Measurements from ENCODE around the gene IL1RN. TPM values are rescaled to one million over a fixed set of nuclear protein-coding genes. Genes with fewer than 3 reads are reported as not detected.

Gene IL1RN
- total and polyA plus RNA-seq, 2 of the 13 experiments (the other 11 are each of a cell fraction or from before 2014, with no cell fraction given), result 21.2 to 101 TPM

DNA sequence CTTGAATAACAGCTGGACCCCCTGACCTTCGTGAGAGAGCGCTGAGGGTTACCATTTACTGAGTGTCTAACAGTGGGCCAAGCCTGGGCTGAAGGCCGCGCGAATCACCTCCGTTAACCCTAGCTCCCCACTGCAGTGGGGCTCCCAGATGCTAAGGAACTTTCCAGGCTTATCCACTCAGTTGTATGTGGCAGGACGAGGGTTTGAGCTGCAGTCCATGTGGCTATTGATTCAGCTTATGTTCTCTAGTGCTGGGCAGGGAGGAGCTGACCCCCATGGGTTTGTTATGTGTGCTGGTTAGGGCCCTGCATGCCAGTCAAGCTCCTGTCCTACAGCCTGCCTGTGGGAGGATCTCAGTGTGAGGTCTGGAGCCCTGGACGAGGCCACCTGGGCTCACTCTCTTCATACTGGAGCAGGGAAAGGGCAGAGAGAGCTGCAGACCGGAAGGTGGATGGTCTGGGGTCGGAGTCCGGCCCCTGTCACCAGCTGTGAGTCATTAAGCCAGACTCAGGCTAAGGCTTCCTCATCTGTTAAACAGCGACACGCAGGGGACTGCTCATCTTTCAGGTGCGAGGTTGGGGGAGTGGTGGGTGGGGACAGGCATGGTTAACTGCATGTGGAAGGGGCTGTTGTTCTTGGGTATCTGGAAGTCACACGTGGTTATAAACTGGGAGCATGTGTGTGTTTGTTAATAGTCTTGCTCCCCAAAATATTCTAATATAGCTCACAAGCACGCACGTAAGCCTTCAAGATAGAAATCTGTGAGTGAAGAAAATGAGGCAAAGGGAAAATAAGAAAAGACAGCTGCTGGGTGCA is 52.9 kb downstream of the IL1RN start (continued):
- TF ChIP-seq ELF4 (CRISPR knock-in tag; IDR thresholded peaks at IDR 0.05; ENCODE audit: borderline replicate concordance) (no peak), MXD3 (CRISPR knock-in tag; IDR thresholded peaks at IDR 0.05) (no peak), ZFP1 (CRISPR knock-in tag; IDR thresholded peaks at IDR 0.05) (no peak), TRIM24 (CRISPR knock-in tag; IDR thresholded peaks at IDR 0.05) (no peak), HCFC1 (IDR thresholded peaks at IDR 0.05; ENCODE audit: low read depth, low read length) (no peak), ZNF687 (CRISPR knock-in tag; IDR thresholded peaks at IDR 0.05) (peak; percentile 98), BRD4 (CRISPR knock-in tag; IDR thresholded peaks at IDR 0.05) (no peak; the same call in none of the 2 replicates), SNAI1 (CRISPR knock-in tag; IDR thresholded peaks at IDR 0.05; ENCODE audit: borderline replicate concordance) (no peak), KLF11 (CRISPR knock-in tag; IDR thresholded peaks at IDR 0.05) (no peak), HDAC6 (IDR thresholded peaks at IDR 0.05; ENCODE audit: low read depth, low read length) (no peak), CCAR2 (optimal IDR thresholded peaks at IDR 0.05; ENCODE audit: low read depth, low read length) (no peak), HDAC1 (CRISPR knock-in tag; IDR thresholded peaks at IDR 0.05) (peak; percentile 81; the same call in 1 of the 2 replicates), ZFP62 (CRISPR knock-in tag; IDR thresholded peaks at IDR 0.05) (no peak), DMAP1 (CRISPR knock-in tag; IDR thresholded peaks at IDR 0.05) (0 out of 2 replicates have a peak, but pooled peaks have one; percentile 18), EED (CRISPR knock-in tag; IDR thresholded peaks at IDR 0.05) (0 out of 2 replicates have a peak, but pooled peaks have one; percentile 60), FOXP1 (IDR thresholded peaks at IDR 0.05) (no peak), FOXP1 (CRISPR knock-in tag; IDR thresholded peaks at IDR 0.05) (peak; percentile 37; the same call in 1 of the 2 replicates), MYNN (CRISPR knock-in tag; IDR thresholded peaks at IDR 0.05; ENCODE audit: low read depth) (no peak), ZEB1 (IDR thresholded peaks at IDR 0.05; ENCODE audit: insufficient replicate concordance, low read depth) (peak; percentile 63), ZC3H13 (CRISPR knock-in tag; IDR thresholded peaks at IDR 0.05) (no peak), NFYC (CRISPR knock-in tag; IDR thresholded peaks at IDR 0.05) (no peak; the same call in 1 of the 2 replicates), ZNF143 (CRISPR knock-in tag; IDR thresholded peaks at IDR 0.05) (no peak), TBX3 (IDR thresholded peaks at IDR 0.05; ENCODE audit: borderline replicate concordance) (peak; percentile 48; the same call in 1 of the 2 replicates), RAD21 (CRISPR knock-in tag; IDR thresholded peaks at IDR 0.05) (peak; percentile 71; the same call in 1 of the 2 replicates), ATF7 (IDR thresholded peaks at IDR 0.05) (no peak), ATF7 (CRISPR knock-in tag; IDR thresholded peaks at IDR 0.05) (no peak; the same call in 1 of the 2 replicates), GATA4 (IDR thresholded peaks at IDR 0.05; ENCODE audit: borderline replicate concordance, low read depth) (no peak), ZNF484 (CRISPR knock-in tag; IDR thresholded peaks at IDR 0.05; ENCODE audit: borderline replicate concordance, low read depth) (no peak)
- TF ChIP-seq, protein P1, sequence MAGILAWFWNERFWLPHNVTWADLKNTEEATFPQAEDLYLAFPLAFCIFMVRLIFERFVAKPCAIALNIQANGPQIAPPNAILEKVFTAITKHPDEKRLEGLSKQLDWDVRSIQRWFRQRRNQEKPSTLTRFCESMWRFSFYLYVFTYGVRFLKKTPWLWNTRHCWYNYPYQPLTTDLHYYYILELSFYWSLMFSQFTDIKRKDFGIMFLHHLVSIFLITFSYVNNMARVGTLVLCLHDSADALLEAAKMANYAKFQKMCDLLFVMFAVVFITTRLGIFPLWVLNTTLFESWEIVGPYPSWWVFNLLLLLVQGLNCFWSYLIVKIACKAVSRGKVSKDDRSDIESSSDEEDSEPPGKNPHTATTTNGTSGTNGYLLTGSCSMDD (CRISPR knock-in tag; IDR thresholded peaks at IDR 0.05), result no peak
